HUES64 (cell line): ENCODE data around the gene ZNF684.
"Not testable (repeated sequence)": the region's sequence is repeated elsewhere in the genome, so short reads cannot be mapped to it uniquely, and the experiment has no call there.

Experiments used
- H3K27ac ChIP-seq: 2 replicates; pipeline ENCODE4 v1.7.0; 2013; ENCODE audit warnings: low read depth, low read length, inconsistent platforms
- H3K27me3 ChIP-seq: 2 replicates; pipeline ENCODE4 v1.6.1; 2013; ENCODE audit warnings: mild to moderate bottlenecking, low read length; ENCODE audit not compliant: insufficient read depth
- H3K36me3 ChIP-seq: 2 replicates; pipeline ENCODE4 v1.6.1; 2013; ENCODE audit warnings: mild to moderate bottlenecking, low read length; ENCODE audit not compliant: insufficient read depth
- H3K4me1 ChIP-seq: 2 replicates; pipeline ENCODE4 v1.6.1; 2013; ENCODE audit warnings: mild to moderate bottlenecking, low read length, moderate library complexity; ENCODE audit not compliant: insufficient read depth
- H3K4me3 ChIP-seq: 2 replicates; pipeline ENCODE4 v1.5.1; 2013; ENCODE audit warnings: mild to moderate bottlenecking, low read length, moderate library complexity
- H3K9ac ChIP-seq: 2 replicates; pipeline ENCODE4 v1.6.1; 2013; ENCODE audit warnings: mild to moderate bottlenecking, low read depth, low read length
- H3K9me3 ChIP-seq: 2 replicates; pipeline ENCODE4 v1.6.1; 2013; ENCODE audit warnings: low read depth, low read length; ENCODE audit not compliant: insufficient read depth
- WGBS: fragments of 150-250, 120-280 bp; methylation state at CpG from one replicate; pipeline ENCODE4 v1.1.7; 2013; ENCODE audit warnings: missing lambda C conversion rate; 5-methylcytosine and 5-hydroxymethylcytosine counted together

The ZNF684 gene

GRCh38 chr1:40535732-40536131, 4.3 kb downstream of the ZNF684 start:
- H3K27ac ChIP-seq: no peak overlapping the region
- H3K9me3 ChIP-seq: no peaks in the 10 kb centered on the region
- 83% methylated on average over 1 of the region's 2 CpGs for WGBS
- no peaks in the 10 kb centered on the region for H3K4me1 ChIP-seq
- H3K36me3 ChIP-seq: no peaks in the 10 kb centered on the region; the same call in none of the 2 replicates
- H3K4me3 ChIP-seq: no peak overlapping the region
- H3K9ac ChIP-seq: no peak overlapping the region
- H3K27me3 ChIP-seq: no peaks in the 10 kb centered on the region

- no peaks in the 10 kb centered on the region for H3K27me3 ChIP-seq
- H3K9me3 ChIP-seq: no peaks in the 10 kb centered on the region
- 79% methylated on average over 6 of the region's 7 CpGs for WGBS
- H3K36me3 ChIP-seq: peaks cover 22% of the 10 kb centered on the region
- H3K4me3 ChIP-seq: no peak overlapping the region
- no peak overlapping the region for H3K9ac ChIP-seq
- no peaks in the 10 kb centered on the region for H3K4me1 ChIP-seq
- H3K27ac ChIP-seq: no peak overlapping the region
These were observed 7.9 kb downstream of the ZNF684 start for GRCh38 chr1:40539338-40539737.

- no peak overlapping the region for H3K9ac ChIP-seq
- H3K27me3 ChIP-seq: no peaks in the 10 kb centered on the region
- H3K27ac ChIP-seq: no peak overlapping the region
- no peaks in the 10 kb centered on the region for H3K4me1 ChIP-seq
- peaks cover 50% of the 10 kb centered on the region for H3K36me3 ChIP-seq
- H3K4me3 ChIP-seq: no peak overlapping the region
- H3K9me3 ChIP-seq: peaks cover 16% of the 10 kb centered on the region
- 100% methylated on average over 3 of the region's 4 CpGs for WGBS
These were observed 15.5 kb downstream of the ZNF684 start for GRCh38 chr1:40546957-40547356.

GRCh38 chr1:40553017-40553416, 21.6 kb downstream of the ZNF684 start:
- Histone ChIP-seq H3K27ac (no peak overlapping the region), H3K4me3 (no peak overlapping the region), H3K27me3 (no peaks in the 10 kb centered on the region), H3K9me3 (no peaks in the 10 kb centered on the region), H3K36me3 (no peaks in the 10 kb centered on the region), H3K4me1 (no peaks in the 10 kb centered on the region), H3K9ac (no peak overlapping the region)
- WGBS: 100% methylated on average over 2 of the region's 4 CpGs

DNA sequence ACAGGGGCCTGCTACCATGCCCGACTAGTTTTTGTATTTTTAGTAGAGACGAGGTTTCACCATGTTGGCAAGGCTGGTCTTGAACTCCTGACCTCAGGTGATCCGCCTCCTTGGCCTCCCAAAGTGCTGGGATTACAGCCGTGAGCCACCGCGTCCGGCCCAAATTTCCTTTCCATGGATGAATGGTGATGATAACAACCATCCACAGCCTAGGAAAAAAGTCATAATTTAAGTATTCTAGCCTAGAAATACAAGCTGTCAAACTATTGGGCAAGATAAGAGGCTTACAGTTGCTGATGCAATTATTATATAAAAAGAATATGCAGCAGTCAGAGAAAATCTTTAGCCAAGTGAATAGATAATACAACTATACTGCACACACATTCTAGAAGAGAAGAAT, 23.4 kb downstream of the ZNF684 start:
- not testable (repeated sequence) for H3K4me3 ChIP-seq, H3K27me3 ChIP-seq, H3K9ac ChIP-seq, H3K36me3 ChIP-seq, H3K4me1 ChIP-seq, H3K9me3 ChIP-seq, H3K27ac ChIP-seq
- 80% methylated on average over 7 of the region's 7 CpGs for WGBS

- 96% methylated on average over 4 of the region's 5 CpGs for WGBS
- Histone ChIP-seq H3K9ac (no peak overlapping the region), H3K4me3 (no peak overlapping the region), H3K27ac (no peak overlapping the region), H3K36me3 (no peaks in the 10 kb centered on the region), H3K4me1 (no peaks in the 10 kb centered on the region), H3K9me3 (no peaks in the 10 kb centered on the region; the same call in 1 of the 2 replicates), H3K27me3 (no peaks in the 10 kb centered on the region)
These were observed 24.7 kb downstream of the ZNF684 start for GRCh38 chr1:40556121-40556520.

GRCh38 chr1:40558241-40558640, 26.8 kb downstream of the ZNF684 start:
- H3K36me3 ChIP-seq, H3K4me1 ChIP-seq, H3K9ac ChIP-seq, H3K4me3 ChIP-seq, H3K27ac ChIP-seq, H3K27me3 ChIP-seq, H3K9me3 ChIP-seq: not testable (repeated sequence)
- WGBS: 69% methylated on average over 1 of the region's 1 CpG

DNA sequence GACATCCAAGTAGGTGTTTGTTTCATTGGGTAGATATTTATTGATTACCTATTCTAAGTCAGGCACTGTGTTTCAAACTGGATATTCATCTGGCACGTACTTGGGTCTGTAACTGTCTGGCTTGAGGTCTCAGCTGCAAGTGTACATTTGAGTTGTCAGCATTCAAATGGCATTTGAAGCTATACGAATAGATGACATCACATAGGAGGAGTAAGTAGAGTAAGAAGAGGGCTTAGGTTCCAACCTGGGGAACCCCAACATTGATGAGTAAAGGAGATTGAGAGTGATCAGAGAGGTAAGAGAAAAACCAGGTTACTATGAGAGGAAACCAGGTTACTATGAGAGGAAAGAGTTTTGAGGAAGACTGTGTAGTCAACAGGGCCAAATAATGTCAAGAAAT, 30.7 kb downstream of the ZNF684 start:
- Histone ChIP-seq H3K9me3 (no peaks in the 10 kb centered on the region; the same call in 1 of the 2 replicates), H3K27ac (no peak overlapping the region)
- WGBS: 92% methylated on average over 2 of the region's 2 CpGs

DNA sequence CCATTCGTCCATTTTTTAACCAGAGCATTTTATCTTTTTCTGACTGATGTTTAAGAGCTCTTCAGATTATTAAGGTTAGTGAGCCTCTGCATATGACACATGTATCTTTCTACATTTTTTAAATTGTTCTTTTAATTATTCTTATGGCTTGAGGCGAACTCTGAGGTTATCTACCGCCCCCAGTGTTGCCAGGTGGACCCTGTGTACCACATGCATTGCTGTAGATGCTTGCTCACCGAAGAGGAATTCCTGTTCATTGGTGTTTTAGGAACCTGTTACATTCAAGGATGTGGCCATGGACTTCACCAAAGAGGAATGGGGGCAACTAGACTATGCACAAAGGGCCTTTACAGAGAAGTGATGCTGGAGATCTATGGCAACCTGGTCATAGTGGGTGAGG, 31.8 kb downstream of the ZNF684 start:
- Histone ChIP-seq H3K9me3 (no peaks in the 10 kb centered on the region; the same call in 1 of the 2 replicates), H3K27me3 (no peaks in the 10 kb centered on the region), H3K4me3 (no peak overlapping the region), H3K4me1 (no peaks in the 10 kb centered on the region), H3K27ac (no peak overlapping the region), H3K9ac (no peak overlapping the region), H3K36me3 (no peaks in the 10 kb centered on the region)
- WGBS: 87% methylated on average over 3 of the region's 4 CpGs

More for the DNA sequence above, 30.7 kb downstream of the ZNF684 start:
- Histone ChIP-seq H3K4me3 (no peak overlapping the region), H3K27me3 (no peaks in the 10 kb centered on the region), H3K36me3 (no peaks in the 10 kb centered on the region), H3K9ac (no peak overlapping the region), H3K4me1 (no peaks in the 10 kb centered on the region)

- Histone ChIP-seq H3K27me3 (no peaks in the 10 kb centered on the region), H3K4me3 (no peak overlapping the region), H3K27ac (no peak overlapping the region), H3K9ac (no peak overlapping the region), H3K4me1 (no peaks in the 10 kb centered on the region), H3K36me3 (no peaks in the 10 kb centered on the region), H3K9me3 (no peaks in the 10 kb centered on the region; the same call in 1 of the 2 replicates)
- WGBS: 80% methylated on average over 3 of the region's 3 CpGs
These were observed 33.1 kb downstream of the ZNF684 start for GRCh38 chr1:40564506-40564905.

- no peaks in the 10 kb centered on the region for H3K4me1 ChIP-seq
- H3K27me3 ChIP-seq: no peaks in the 10 kb centered on the region
- no peak overlapping the region for H3K4me3 ChIP-seq
- WGBS: 89% methylated on average over 3 of the region's 3 CpGs
- H3K27ac ChIP-seq: no peak overlapping the region
- no peaks in the 10 kb centered on the region; the same call in 1 of the 2 replicates for H3K9me3 ChIP-seq
- no peaks in the 10 kb centered on the region for H3K36me3 ChIP-seq
- H3K9ac ChIP-seq: no peak overlapping the region
These were observed 33.5 kb downstream of the ZNF684 start for GRCh38 chr1:40564913-40565312.

GRCh38 chr1:40567825-40568224, 36.4 kb downstream of the ZNF684 start:
- H3K4me3 ChIP-seq: no peak overlapping the region
- H3K36me3 ChIP-seq: no peaks in the 10 kb centered on the region
- H3K9ac ChIP-seq: no peak overlapping the region
- H3K9me3 ChIP-seq: no peaks in the 10 kb centered on the region
- WGBS: no CpG with 5 or more reads among the region's 1 CpG
- no peaks in the 10 kb centered on the region for H3K4me1 ChIP-seq
- H3K27ac ChIP-seq: no peak overlapping the region
- no peaks in the 10 kb centered on the region for H3K27me3 ChIP-seq
